Thyroid gland (tissue), 4 donors: Measurements from ENCODE around the gene RGS9.

ENCODE experiments used
- POLR2A ChIP-seq, 2 donors: fragments of 450-650 bp; IDR thresholded peaks; one replicate each; pipeline ENCODE4 v1.6.1; 2017; ENCODE audit warnings: antibody characterized with exemption in 2 of 2, mild to moderate bottlenecking in 2 of 2, moderate library complexity in 1 of 2
- TF ChIP-seq, protein P1 (sequence below), 6 experiments: fragments of 200-600 bp in 3 of 6; fragments of 450-650 bp in 3 of 6; sonication (generic) in 3 of 6; IDR thresholded peaks; one replicate each; pipeline ENCODE4 v1.5.1; 2016 to 2019; ENCODE audit warnings: antibody characterized with exemption in 6 of 6, mild to moderate bottlenecking in 2 of 6, inconsistent platforms in 1 of 6, moderate library complexity in 1 of 6

DNA sequence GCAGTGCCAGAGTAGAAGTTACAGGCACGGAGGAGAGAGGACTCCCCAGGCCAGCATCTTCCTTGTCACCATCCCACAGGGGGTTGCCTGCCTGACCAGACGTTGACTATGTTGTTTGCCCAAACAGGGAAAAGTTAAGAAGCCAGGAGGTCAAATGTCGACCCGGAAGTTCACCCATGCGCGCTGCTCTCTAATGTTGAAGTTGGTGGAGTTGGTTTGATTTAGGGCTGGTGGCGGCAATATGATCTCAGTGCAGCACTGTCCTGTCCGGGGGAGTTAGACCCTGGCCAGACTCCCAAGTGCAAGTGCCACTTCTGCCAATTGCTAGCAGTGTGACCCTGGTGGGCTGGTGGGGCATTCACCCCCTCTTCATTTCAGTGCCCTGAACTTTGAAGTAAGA is 30.4 kb downstream of the RGS9 start:
- TF ChIP-seq, protein P1, sequence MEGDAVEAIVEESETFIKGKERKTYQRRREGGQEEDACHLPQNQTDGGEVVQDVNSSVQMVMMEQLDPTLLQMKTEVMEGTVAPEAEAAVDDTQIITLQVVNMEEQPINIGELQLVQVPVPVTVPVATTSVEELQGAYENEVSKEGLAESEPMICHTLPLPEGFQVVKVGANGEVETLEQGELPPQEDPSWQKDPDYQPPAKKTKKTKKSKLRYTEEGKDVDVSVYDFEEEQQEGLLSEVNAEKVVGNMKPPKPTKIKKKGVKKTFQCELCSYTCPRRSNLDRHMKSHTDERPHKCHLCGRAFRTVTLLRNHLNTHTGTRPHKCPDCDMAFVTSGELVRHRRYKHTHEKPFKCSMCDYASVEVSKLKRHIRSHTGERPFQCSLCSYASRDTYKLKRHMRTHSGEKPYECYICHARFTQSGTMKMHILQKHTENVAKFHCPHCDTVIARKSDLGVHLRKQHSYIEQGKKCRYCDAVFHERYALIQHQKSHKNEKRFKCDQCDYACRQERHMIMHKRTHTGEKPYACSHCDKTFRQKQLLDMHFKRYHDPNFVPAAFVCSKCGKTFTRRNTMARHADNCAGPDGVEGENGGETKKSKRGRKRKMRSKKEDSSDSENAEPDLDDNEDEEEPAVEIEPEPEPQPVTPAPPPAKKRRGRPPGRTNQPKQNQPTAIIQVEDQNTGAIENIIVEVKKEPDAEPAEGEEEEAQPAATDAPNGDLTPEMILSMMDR (IDR thresholded peaks at IDR 0.05): no peak
- no peak for TF ChIP-seq POLR2A (IDR thresholded peaks at IDR 0.05)
